ENCODE data around the gene SLC50A1.

SLC50A1 gene

DNA sequence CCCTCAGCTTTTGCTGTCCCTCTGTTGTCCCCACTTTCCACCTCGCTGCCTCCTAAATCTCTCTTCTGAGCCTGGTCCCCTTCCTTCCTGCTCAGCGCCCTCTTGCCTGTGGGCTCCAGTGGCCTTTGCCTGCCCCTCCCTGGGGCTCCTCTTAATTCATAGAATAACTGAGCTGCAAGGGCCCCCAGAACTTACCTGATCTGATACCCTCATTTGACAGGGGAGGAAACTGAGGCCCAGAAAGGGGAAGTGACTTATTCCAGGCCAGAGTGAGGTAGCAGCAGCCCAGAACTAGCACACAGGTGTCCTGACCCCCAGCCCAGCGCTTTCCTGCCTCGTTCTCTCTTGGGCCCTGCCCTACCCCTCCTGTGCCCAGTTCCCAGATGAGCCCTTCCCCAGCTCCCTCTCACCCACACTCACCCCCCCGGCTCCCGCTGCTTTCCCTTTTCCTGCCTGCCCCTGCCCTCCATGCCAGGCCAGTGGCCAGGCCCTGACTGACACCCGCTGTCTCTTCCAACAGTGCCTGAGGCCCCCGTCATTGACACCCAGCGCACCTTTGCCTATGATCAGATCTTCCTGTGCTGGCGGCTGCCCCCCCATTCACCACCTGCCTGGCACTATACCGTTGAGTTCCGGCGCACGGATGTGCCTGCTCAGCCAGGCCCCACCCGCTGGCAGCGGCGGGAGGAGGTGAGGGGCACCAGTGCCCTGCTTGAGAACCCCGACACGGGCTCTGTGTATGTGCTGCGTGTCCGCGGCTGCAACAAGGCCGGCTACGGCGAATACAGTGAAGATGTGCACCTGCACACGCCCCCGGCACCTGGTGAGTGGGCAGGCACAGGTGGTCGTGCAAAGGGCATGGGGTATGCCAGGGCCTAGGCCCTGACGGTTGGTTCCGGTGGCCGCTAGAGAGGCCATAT lies 43.7 kb downstream of the SLC50A1 start:
- Histone ChIP-seq H4K20me1 (peaks cover 14% of the 10 kb centered on the region; the same call in 1 of the 2 replicates), H3K27ac (peak overlapping the region; percentile 22; the same call in 1 of the 2 replicates), H3K36me3 (peaks cover 67% of the 10 kb centered on the region), H3K4me1 (peaks cover 62% of the 10 kb centered on the region), H3K9ac (no peak overlapping the region), H3K4me2 (no peak overlapping the region), H3K9me3 (no peaks in the 10 kb centered on the region), H3K27me3 (no peaks in the 10 kb centered on the region), H3K4me3 (no peak overlapping the region)
- no peak for TF ChIP-seq Cebpa-rat (IDR thresholded peaks at IDR 0.05)

DNA sequence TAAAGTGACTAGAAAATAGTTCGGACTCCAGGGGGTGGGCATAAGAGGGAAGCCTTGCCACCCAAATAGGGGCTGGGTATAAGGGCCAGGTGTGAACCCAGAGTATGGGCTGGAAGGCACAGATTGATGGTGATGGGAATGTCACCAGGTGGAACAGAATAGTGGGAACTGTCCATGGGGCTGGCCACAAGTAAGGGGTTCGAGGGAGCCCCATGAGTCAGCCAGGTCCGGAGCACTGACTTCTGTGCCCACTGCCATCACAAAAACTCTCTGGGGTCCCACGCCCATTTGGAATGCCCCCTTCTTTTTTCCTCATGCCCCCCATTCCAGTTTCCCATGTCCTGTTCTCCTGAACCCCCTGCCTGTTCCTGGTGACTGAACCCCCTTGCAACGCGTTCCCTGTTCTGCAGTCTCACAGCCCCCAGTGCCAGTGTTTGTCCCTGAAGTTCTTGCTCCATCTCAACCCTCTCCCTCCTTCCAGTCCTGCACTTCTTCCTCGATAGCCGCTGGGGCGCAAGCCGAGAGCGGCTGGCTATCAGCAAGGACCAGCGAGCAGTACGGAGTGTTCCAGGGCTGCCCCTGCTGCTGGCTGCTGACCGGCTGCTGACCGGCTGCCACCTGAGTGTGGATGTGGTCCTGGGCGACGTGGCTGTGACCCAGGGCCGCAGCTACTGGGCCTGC lies 45.9 kb downstream of the SLC50A1 start:
- Histone ChIP-seq H3K27me3 (no peaks in the 10 kb centered on the region), H4K20me1 (0 out of 2 replicates have a peak, but pooled peaks cover 11% of the 10 kb centered on the region), H3K4me3 (no peak overlapping the region), H3K9ac (no peak overlapping the region), H3K4me1 (peaks cover 65% of the 10 kb centered on the region), H3K36me3 (peaks cover 67% of the 10 kb centered on the region), H3K4me2 (no peak overlapping the region), H3K27ac (no peak overlapping the region), H3K9me3 (no peaks in the 10 kb centered on the region)
- TF ChIP-seq Cebpa-rat (IDR thresholded peaks at IDR 0.05), result no peak

DNA sequence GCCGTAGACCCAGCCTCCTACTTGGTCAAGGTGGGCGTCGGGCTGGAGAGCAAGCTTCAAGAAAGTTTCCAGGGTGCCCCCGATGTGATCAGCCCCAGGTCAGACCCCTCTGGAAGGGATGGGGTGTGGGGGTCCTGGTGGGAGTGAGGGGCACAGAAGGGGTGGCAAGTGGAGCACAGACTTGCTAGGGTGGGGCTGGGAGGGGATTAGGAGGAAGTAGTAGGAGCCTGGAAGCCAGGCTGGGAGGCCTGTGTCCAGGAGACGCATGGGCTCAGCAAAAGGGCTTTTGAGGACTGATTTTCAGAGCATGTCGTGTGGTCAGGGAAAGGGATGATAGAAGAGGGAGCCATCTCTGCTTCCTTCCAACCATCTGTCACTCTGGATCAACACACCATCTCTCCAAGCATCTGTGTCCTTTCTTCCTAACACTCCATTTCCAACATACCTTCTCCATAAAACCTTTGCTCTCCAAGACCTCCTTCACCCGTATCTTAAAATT lies 46.4 kb downstream of the SLC50A1 start:
- no peak overlapping the region for H3K4me2 ChIP-seq

DNA sequence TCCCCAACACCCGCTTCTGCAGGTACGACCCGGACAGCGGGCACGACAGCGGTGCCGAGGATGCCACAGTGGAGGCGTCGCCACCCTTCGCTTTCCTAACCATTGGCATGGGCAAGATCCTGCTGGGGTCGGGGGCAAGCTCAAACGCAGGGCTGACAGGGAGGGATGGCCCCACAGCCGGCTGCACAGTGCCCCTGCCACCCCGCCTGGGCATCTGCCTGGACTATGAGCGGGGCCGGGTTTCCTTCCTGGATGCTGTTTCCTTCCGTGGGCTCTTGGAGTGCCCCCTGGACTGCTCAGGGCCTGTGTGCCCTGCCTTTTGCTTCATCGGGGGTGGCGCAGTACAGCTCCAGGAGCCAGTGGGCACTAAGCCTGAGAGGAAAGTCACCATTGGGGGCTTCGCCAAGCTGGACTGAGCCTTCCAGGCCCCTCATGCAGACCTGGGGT lies 48.1 kb downstream of the SLC50A1 start:
- peak overlapping the region; percentile 73 for H3K9ac ChIP-seq
- H3K27ac ChIP-seq, result peak overlapping the region; percentile 86
- peak overlapping the region; percentile 98 for H3K4me2 ChIP-seq
- H3K4me1 ChIP-seq, result peaks cover 62% of the 10 kb centered on the region
- H4K20me1 ChIP-seq, result 0 out of 2 replicates have a peak, but pooled peaks cover 11% of the 10 kb centered on the region
- no peaks in the 10 kb centered on the region for H3K9me3 ChIP-seq
- no peak for TF ChIP-seq Cebpa-rat (IDR thresholded peaks at IDR 0.05)
- H3K27me3 ChIP-seq, result no peaks in the 10 kb centered on the region
- H3K36me3 ChIP-seq, result peaks cover 48% of the 10 kb centered on the region
- H3K4me3 ChIP-seq, result peak overlapping the region; percentile 48; the same call in 1 of the 2 replicates

More for the DNA sequence above, 46.4 kb downstream of the SLC50A1 start:
- Histone ChIP-seq H3K9me3 (no peaks in the 10 kb centered on the region), H4K20me1 (0 out of 2 replicates have a peak, but pooled peaks cover 11% of the 10 kb centered on the region), H3K27ac (no peak overlapping the region), H3K27me3 (no peaks in the 10 kb centered on the region), H3K4me1 (peaks cover 65% of the 10 kb centered on the region), H3K4me3 (no peak overlapping the region), H3K36me3 (peaks cover 63% of the 10 kb centered on the region), H3K9ac (no peak overlapping the region)
- no peak for TF ChIP-seq Cebpa-rat (IDR thresholded peaks at IDR 0.05)

DNA sequence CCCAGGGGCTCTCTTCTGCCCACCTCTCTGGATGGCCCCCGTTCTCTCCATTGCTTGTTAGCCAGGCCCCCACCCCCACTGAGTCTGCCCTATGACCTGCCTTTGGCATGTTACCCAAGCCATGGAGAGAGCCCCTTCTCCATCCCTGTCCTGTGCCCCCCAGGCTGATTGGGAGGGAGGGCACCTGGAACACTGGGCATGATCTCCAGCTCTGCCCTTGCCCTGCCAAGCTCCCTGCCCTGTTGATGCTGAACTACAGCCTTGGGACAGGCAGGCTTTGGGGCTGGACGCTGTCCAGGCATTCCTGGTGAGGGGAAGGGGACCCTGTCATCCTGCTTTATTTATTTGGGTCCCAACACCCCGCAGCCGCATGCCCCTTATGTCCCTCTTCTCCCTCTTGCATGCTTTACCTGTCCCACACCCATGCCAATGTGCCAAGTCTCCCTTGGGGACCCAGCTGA lies 48.7 kb downstream of the SLC50A1 start:
- TF ChIP-seq Cebpa-rat (IDR thresholded peaks at IDR 0.05), result no peak
- Histone ChIP-seq H3K27me3 (no peaks in the 10 kb centered on the region), H3K4me2 (peak overlapping the region; percentile 98), H3K4me1 (peaks cover 57% of the 10 kb centered on the region), H3K9ac (peak overlapping the region; percentile 73), H3K36me3 (peaks cover 42% of the 10 kb centered on the region), H3K27ac (peak overlapping the region; percentile 86), H3K9me3 (no peaks in the 10 kb centered on the region), H4K20me1 (0 out of 2 replicates have a peak, but pooled peaks cover 11% of the 10 kb centered on the region), H3K4me3 (peak overlapping the region; percentile 48)

DNA sequence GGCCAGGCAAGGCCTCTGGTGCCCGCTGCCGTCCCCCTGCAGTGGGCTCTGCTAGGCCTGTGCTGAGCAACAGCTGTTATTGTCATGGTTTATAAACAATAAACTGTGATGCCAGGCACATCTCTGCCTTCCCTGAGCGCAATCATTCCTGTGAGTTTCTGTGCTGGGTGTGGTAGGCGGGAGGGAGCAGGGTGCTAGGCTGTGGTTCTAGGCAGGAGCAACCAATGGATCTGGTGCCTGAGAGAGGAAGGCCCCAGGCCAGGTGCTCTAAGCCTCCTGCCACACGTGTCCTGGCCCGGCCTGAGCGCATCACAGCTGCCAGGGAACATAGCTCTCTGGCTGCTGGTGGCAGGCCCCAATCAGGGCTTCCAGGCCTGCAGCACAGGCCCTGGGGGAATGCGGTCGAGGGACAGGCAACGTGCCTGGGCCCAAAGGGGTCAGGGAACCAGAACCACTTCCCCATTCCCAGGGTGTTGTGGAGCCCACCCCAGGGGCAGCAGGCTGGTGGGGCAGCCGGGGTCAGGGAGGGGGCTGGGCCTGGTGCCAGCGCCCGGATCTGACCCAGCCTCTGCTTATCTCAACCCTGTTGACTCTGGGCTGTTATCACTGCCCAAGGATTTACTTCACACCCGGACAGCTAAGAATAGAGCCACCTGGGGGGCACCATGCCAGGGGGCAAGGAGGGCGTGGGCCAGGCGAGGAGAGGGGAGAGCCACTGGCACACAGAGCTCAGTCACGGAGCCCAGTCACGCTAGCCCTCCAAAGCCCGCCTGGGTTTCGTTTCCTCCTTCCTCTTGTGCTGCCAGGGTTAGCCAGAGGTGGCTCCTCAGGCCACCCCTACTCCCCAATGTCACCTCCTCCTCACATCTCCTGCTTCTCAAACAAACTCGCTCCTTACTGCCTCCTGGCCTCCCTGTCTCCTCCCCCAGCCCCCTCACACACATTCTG lies 49.5 kb downstream of the SLC50A1 start:
- H3K4me3 ChIP-seq, result peak overlapping the region; percentile 48
- H3K27me3 ChIP-seq, result no peaks in the 10 kb centered on the region
- H3K9me3 ChIP-seq, result no peaks in the 10 kb centered on the region
- peak overlapping the region; percentile 98 for H3K4me2 ChIP-seq
- peak overlapping the region; percentile 73 for H3K9ac ChIP-seq
- no peak for TF ChIP-seq Cebpa-rat (IDR thresholded peaks at IDR 0.05)
- 0 out of 2 replicates have a peak, but pooled peaks cover 11% of the 10 kb centered on the region for H4K20me1 ChIP-seq
- H3K4me1 ChIP-seq, result peaks cover 57% of the 10 kb centered on the region
- H3K27ac ChIP-seq, result peak overlapping the region; percentile 86
- peaks cover 35% of the 10 kb centered on the region for H3K36me3 ChIP-seq

DNA sequence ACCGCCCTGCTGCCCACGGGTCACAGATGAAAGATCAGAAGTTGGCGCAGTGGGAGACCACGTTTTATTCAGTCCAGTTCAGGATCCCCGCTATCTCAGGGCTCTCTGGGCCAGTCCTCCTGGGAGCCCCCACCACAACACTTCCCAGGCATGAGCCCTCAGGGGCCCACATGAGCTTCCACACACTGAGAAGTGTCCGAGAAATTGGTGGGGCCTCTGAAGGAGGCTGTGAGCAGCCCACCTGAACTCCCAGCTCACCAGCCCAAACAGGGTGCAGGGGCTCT lies 50.1 kb downstream of the SLC50A1 start:
- Histone ChIP-seq H3K4me2 (peak overlapping the region; percentile 98), H3K27ac (peak overlapping the region; percentile 86), H3K9me3 (no peaks in the 10 kb centered on the region), H3K4me1 (peaks cover 57% of the 10 kb centered on the region), H3K9ac (peak overlapping the region; percentile 73; the same call in 1 of the 2 replicates), H3K27me3 (no peaks in the 10 kb centered on the region), H3K36me3 (peaks cover 28% of the 10 kb centered on the region), H4K20me1 (0 out of 2 replicates have a peak, but pooled peaks cover 11% of the 10 kb centered on the region), H3K4me3 (no peak overlapping the region)
- no peak for TF ChIP-seq Cebpa-rat (IDR thresholded peaks at IDR 0.05)

DNA sequence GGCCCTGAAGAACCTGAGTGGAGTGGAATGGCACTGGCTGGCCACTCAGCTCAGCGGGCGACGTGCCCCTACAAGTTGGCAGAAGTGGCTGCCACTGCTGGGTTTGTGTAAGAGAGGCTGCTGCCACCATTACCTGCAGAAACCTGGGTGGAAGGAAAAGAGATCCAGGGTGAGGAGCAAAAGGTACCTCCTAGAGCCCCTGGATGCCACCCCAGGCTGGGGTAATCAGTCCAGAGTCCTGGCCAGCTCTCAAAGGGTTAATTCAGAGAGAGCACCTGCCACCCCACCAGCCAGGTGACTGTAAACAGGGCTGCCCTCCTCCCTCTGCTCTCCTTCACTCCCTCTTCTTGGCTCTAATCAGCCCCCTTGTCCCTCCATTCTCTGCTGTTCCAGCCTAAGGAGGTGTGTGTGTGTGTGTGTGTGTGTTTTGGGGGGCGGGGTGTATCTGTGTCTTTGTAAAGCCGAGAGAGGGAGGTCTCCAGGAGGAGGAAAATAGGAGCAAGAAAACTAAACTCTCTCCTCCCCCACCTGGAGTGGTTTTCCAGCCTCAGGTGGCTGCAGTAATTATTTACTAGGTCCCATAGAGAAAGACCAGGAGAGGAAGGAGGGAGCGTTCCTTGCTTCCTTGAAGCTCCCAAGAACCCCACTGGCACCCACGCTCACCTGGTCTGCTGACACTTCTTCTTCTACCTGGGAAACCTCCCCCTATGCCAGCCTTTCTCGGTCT lies 50.6 kb downstream of the SLC50A1 start:
- no peaks in the 10 kb centered on the region for H3K9me3 ChIP-seq
- H3K36me3 ChIP-seq, result peaks cover 23% of the 10 kb centered on the region
- peak overlapping the region; percentile 98 for H3K4me2 ChIP-seq
- H3K27ac ChIP-seq, result peak overlapping the region; percentile 86
- no peak overlapping the region for H3K4me3 ChIP-seq
- H4K20me1 ChIP-seq, result 0 out of 2 replicates have a peak, but pooled peaks cover 11% of the 10 kb centered on the region
- H3K4me1 ChIP-seq, result peaks cover 57% of the 10 kb centered on the region
- H3K9ac ChIP-seq, result peak overlapping the region; percentile 73
- H3K27me3 ChIP-seq, result no peaks in the 10 kb centered on the region
- no peak for TF ChIP-seq Cebpa-rat (IDR thresholded peaks at IDR 0.05)

Measured in BLaER1 (cell line).